Gastrocnemius medialis (tissue), 4 donors: ENCODE data around the gene PRRC2B. TPM values are rescaled to one million over a fixed set of nuclear protein-coding genes. Genes with fewer than 3 reads are reported as not detected.
A peak's percentile ranks its signal among the peaks of the same experiment; 100 is the strongest.

Experiments used
- ATAC-seq, 2 donors: fragments of 150-250 bp; one replicate each; pipeline ENCODE4 v1.9.1; 2016
- DNase-seq, 2 donors: peaks; one replicate each; pipeline ENCODE4 v3.0.0-alpha.2; 2019
- H3K27ac ChIP-seq, 4 donors: fragments of 200-600 bp; sonication (generic); 1 replicate in 1 of 4; 2 replicates in 3 of 4; pipeline ENCODE4 v1.5.1; 2016 to 2018; ENCODE audit warnings: mild to moderate bottlenecking in 2 of 4, moderate library complexity in 1 of 4
- H3K27me3 ChIP-seq, 3 donors: fragments of 200-600 bp; sonication (generic) in 2 of 3; 1 replicate in 1 of 3; 2 replicates in 2 of 3; pipeline versions ENCODE4 v1.5.1 to v1.6.0; 2016 to 2019; ENCODE audit warnings: mild to moderate bottlenecking in 1 of 3, moderate library complexity in 1 of 3
- H3K36me3 ChIP-seq, 2 donors: fragments of 200-600 bp; sonication (generic) in 1 of 2; one replicate each; pipeline ENCODE4 v1.5.1; 2017 to 2018
- H3K4me1 ChIP-seq, 2 donors: fragments of 200-600 bp; sonication (generic) in 1 of 2; one replicate each; pipeline ENCODE4 v1.5.1; 2016 to 2017; ENCODE audit warnings: mild to moderate bottlenecking in 2 of 2
- H3K4me3 ChIP-seq, 4 donors: fragments of 200-600 bp; sonication (generic) in 3 of 4; 1 replicate in 1 of 4; 2 replicates in 3 of 4; pipeline ENCODE4 v1.5.1; 2016 to 2019; ENCODE audit warnings: mild to moderate bottlenecking in 2 of 4
- H3K9me3 ChIP-seq, 3 donors: fragments of 200-600 bp; sonication (generic) in 2 of 3; 1 replicate in 1 of 3; 2 replicates in 2 of 3; pipeline ENCODE4 v1.5.1; 2016 to 2019
- POLR2A ChIP-seq, 2 donors: fragments of 450-650 bp; IDR thresholded peaks; one replicate each; pipeline ENCODE4 v1.6.1; 2017; ENCODE audit warnings: antibody characterized with exemption in 2 of 2, mild to moderate bottlenecking in 2 of 2, moderate library complexity in 2 of 2
- in situ Hi-C, 4 donors: fragments of 200-750 bp; cut with MboI; loops; one replicate each; pipeline versions ENCODE4 v1.15.0 to v1.8.0; 2017; ENCODE audit warnings: low sequenced_read_pairs in 4 of 4
- intact Hi-C: fragments of 100-400 bp; cut with DNase I; formaldehyde crosslinking; loops from one replicate; pipeline ENCODE4 v1.15.1; 2023; ENCODE audit warnings: low total_unique reads
- total RNA-seq, 4 donors: library from RNA; depleted of rRNA; stranded (reverse); fragments of >200 nt; gene quantifications; one replicate each; pipeline versions ENCODE4 v1.1.0 to v1.2.3, GENCODE V29; 2016
- TF ChIP-seq, protein P1 (sequence below), 5 experiments: fragments of 450-650 bp in 3 of 5; fragments of 200-600 bp in 2 of 5; sonication (generic) in 2 of 5; IDR thresholded peaks in 4 of 5; conservative IDR thresholded peaks in 1 of 5; 1 replicate in 4 of 5; 2 replicates in 1 of 5; pipeline ENCODE4 v1.5.1; 2016 to 2019; ENCODE audit warnings: antibody characterized with exemption in 5 of 5, mild to moderate bottlenecking in 3 of 5, moderate library complexity in 3 of 5

PRRC2B gene
- total RNA-seq, 4 donors from 2014 or later = 29.9 to 41.6 (median 37.2) TPM

DNA sequence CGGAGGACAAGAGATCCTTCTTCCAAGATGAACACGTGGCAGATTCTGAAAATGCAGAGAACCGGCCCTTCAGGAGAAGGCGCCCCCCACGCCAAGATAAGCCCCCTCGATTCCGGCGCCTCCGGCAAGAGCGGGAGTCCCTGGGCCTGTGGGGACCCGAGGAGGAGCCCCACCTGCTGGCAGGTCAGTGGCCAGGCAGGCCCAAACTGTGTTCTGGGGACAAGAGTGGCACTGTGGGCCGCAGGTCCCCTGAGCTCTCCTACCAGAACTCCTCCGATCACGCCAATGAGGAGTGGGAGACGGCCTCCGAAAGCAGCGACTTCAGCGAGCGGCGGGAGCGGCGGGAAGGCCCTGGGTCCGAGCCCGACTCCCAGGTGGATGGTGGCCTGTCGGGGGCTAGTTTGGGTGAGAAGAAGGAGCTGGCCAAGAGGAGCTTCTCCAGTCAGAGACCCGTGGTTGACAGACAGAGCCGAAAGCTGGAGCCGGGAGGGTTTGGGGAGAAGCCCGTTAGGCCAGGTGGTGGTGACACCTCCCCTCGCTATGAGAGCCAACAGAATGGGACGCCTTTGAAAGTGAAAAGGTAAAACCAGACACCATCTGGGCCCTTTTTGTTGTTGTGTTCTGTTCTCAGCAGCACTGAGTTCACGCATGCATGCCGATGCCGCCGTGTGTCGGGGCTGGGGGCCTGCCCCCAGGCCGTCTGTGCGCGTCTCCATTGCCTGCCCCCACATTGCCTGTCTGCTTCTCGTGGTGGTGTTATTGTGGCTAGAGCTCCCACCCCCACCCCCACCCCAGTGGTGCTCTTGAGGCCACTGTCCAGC is 82.3 kb downstream of the PRRC2B start:
- H3K27me3 ChIP-seq = no peaks in the 10 kb centered on the region
- no peaks in the 10 kb centered on the region for H3K9me3 ChIP-seq
- H3K4me3 ChIP-seq = no peak overlapping the region
- DNase-seq = no peak
- intact Hi-C loops (no loop called here), in situ Hi-C loops (loop anchor here in 2 of 4 donors (25.0 kb wide), 1 partner anchor 89 kb away; the partner anchor contains the start of gene PRRC2B (in 2 of the 2))
- peak overlapping the region; percentile 73 to 90 (median 80) for H3K27ac ChIP-seq
- H3K36me3 ChIP-seq = peaks cover 9 to 80% of the 10 kb centered on the region in 2 donors
- peak in 1 of 2 donors; percentile 44 for TF ChIP-seq POLR2A (IDR thresholded peaks at IDR 0.05)
- TF ChIP-seq, protein P1, sequence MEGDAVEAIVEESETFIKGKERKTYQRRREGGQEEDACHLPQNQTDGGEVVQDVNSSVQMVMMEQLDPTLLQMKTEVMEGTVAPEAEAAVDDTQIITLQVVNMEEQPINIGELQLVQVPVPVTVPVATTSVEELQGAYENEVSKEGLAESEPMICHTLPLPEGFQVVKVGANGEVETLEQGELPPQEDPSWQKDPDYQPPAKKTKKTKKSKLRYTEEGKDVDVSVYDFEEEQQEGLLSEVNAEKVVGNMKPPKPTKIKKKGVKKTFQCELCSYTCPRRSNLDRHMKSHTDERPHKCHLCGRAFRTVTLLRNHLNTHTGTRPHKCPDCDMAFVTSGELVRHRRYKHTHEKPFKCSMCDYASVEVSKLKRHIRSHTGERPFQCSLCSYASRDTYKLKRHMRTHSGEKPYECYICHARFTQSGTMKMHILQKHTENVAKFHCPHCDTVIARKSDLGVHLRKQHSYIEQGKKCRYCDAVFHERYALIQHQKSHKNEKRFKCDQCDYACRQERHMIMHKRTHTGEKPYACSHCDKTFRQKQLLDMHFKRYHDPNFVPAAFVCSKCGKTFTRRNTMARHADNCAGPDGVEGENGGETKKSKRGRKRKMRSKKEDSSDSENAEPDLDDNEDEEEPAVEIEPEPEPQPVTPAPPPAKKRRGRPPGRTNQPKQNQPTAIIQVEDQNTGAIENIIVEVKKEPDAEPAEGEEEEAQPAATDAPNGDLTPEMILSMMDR (IDR thresholded peaks at IDR 0.05 in 4 of 5, conservative IDR thresholded peaks at IDR 0.05 in 1 of 5) = peak; percentile 13 to 65 (median 39)
- ATAC-seq = peak; percentile 34 to 77
- H3K4me1 ChIP-seq = peaks cover 12 to 25% of the 10 kb centered on the region in 2 donors

DNA sequence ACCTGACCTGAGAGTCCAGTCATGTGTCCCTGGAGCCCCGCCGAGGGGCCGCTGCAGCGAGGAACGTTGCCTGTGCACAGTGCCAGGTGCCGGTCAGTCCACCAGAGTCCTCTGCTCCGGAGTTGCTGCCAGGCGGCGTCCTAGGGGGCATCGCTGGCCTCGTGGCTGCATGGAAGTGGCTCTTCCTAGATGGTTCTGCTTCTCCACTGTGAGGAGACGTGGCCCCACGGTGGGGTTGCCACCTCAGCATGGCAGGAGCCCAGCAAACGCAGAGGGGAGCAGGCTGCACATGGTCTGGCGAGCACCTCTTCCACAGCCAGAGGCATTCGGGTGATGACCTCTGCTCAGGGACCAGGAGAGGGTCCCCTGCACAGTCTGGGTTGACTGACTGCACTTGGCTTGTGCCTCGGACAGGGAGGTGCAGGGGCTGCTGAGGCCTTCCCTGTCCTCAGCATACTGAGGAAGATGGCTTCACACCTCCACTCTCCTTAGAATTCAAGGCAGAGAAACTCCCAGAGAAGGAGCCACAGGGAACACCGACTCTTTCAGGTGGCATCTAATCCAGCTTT is 83.0 kb downstream of the PRRC2B start:
- intact Hi-C loops (no loop called here), in situ Hi-C loops (loop anchor here in 2 of 4 donors (25.0 kb wide), 1 partner anchor 90 kb away; the partner anchor contains the start of gene PRRC2B (in 2 of the 2))
- no peaks in the 10 kb centered on the region for H3K27me3 ChIP-seq
- ATAC-seq (peak in 1 of 2 donors; percentile 77), DNase-seq (peak; percentile 73 to 91)
- H3K4me1 ChIP-seq = peaks cover 12 to 30% of the 10 kb centered on the region in 2 donors
- H3K4me3 ChIP-seq = no peak overlapping the region
- H3K36me3 ChIP-seq = peaks cover 9 to 80% of the 10 kb centered on the region in 2 donors
- TF ChIP-seq POLR2A (IDR thresholded peaks at IDR 0.05) = peak in 1 of 2 donors; percentile 16
- TF ChIP-seq, protein P1 (IDR thresholded peaks at IDR 0.05 in 4 of 5, conservative IDR thresholded peaks at IDR 0.05 in 1 of 5) = no peak
- no peaks in the 10 kb centered on the region for H3K9me3 ChIP-seq
- H3K27ac ChIP-seq = peak overlapping the region; percentile 73 to 90 (median 80)

DNA sequence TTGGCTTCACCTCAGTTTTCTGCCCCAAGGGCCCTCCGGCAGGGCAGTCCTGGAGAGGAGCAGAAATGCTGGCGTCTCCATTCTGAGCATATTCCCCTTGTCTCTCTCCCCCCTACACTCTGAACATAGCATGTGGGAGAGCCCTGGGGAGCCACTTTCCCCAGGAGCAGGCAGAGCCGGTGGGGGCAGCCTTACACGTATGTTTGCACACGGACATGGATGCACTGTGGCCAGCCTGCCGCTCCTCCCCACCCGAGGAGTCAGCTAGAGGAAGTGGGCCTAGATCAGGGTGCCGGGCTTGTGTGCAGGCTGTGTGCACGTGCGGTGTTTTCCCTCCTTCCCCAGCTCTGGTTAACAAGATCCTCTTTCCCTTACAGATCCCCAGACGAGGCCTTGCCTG is 83.5 kb downstream of the PRRC2B start:
- H3K4me1 ChIP-seq = peaks cover 13 to 35% of the 10 kb centered on the region in 2 donors
- H3K27ac ChIP-seq = peak overlapping the region; percentile 73 to 90 (median 80)
- peaks cover 9 to 79% of the 10 kb centered on the region in 2 donors for H3K36me3 ChIP-seq
- TF ChIP-seq, protein P1 (IDR thresholded peaks at IDR 0.05 in 4 of 5, conservative IDR thresholded peaks at IDR 0.05 in 1 of 5) = no peak
- no peak for TF ChIP-seq POLR2A (IDR thresholded peaks at IDR 0.05)
- ATAC-seq (no peak), DNase-seq (no peak)
- H3K4me3 ChIP-seq = no peak overlapping the region
- H3K27me3 ChIP-seq = no peaks in the 10 kb centered on the region
- in situ Hi-C loops (loop anchor here in 2 of 4 donors (25.0 kb wide), 1 partner anchor 90 kb away; the partner anchor contains the start of gene PRRC2B (in 2 of the 2)), intact Hi-C loops (no loop called here)
- no peaks in the 10 kb centered on the region for H3K9me3 ChIP-seq

DNA sequence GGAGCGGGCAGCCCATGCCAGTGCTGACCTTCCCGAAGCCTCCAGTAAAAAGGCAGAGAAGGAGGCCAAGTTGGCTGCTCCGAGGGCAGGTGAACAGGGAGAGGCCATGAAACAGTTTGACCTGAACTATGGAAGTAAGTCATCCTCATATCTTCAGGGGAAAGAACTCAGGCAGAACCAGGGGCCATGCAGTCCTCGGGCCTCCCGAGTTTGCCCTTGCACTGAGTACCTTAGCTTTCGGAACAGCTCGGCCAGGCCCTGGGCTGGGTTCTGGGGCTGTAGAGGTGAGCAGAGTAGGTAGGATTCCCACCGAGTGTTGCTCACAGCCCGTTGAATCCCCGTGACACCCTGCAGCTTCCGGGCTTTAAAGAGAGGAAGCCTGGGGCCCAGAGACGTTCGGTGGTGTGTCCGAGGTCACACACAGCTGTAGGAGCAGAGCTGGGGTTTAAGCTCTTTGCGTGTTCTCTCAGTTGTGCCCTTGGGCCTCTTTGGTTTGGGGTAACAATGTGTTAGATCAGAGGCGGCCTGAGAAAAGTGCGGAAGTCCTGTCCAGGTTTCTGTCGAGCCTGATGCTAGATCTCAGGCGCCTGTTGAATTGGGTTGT is 84.0 kb downstream of the PRRC2B start:
- ATAC-seq = no peak

More for the DNA sequence above, 84.0 kb downstream of the PRRC2B start:
- no peak for DNase-seq
- TF ChIP-seq, protein P1 (IDR thresholded peaks at IDR 0.05 in 4 of 5, conservative IDR thresholded peaks at IDR 0.05 in 1 of 5) = no peak
- TF ChIP-seq POLR2A (IDR thresholded peaks at IDR 0.05) = no peak
- Histone ChIP-seq H3K36me3 (peaks cover 9 to 74% of the 10 kb centered on the region in 2 donors), H3K9me3 (no peaks in the 10 kb centered on the region), H3K27me3 (no peaks in the 10 kb centered on the region), H3K27ac (peak overlapping the region; percentile 7 to 90 (median 80)), H3K4me1 (peaks cover 19 to 41% of the 10 kb centered on the region in 2 donors), H3K4me3 (no peak overlapping the region)
- in situ Hi-C loops = loop anchor here in 2 of 4 donors (25.0 kb wide), 1 partner anchor 91 kb away; the partner anchor contains the start of gene PRRC2B (in 2 of the 2)
- intact Hi-C loops = loop anchor here (1.0 kb wide), 1 partner anchor 128 kb away; no protein-coding TSS in a partner anchor
